DMS 273 treated with DMSO at 0.1 percent for 48 hours (cell line): ENCODE results near the gene KRTAP10-11.

Experiments used
- DNase-seq: peaks from one replicate; lab custom pipeline; 2025; lab: John Stamatoyannopoulos, UW

Gene KRTAP10-11

GRCh38 chr21:44695641-44696040, 49.4 kb downstream of the KRTAP10-11 start:
- no peak for DNase-seq

- no peak for DNase-seq
Measured at GRCh38 chr21:44696572-44696971, 50.4 kb downstream of the KRTAP10-11 start.
